HG03135 (cell line): ENCODE data around the gene NAV2.
"Not testable (repeated sequence)": the region's sequence is repeated elsewhere in the genome, so short reads cannot be mapped to it uniquely, and the experiment has no call there.

Source experiments
- ATAC-seq: cut with Tn5 transposase; IDR thresholded peaks from one replicate; pipeline ENCODE4 v1.9.1; 2021; ENCODE audit warnings: mild to moderate bottlenecking, moderate library complexity; ENCODE audit not compliant: unreplicated experiment

The NAV2 gene

DNA sequence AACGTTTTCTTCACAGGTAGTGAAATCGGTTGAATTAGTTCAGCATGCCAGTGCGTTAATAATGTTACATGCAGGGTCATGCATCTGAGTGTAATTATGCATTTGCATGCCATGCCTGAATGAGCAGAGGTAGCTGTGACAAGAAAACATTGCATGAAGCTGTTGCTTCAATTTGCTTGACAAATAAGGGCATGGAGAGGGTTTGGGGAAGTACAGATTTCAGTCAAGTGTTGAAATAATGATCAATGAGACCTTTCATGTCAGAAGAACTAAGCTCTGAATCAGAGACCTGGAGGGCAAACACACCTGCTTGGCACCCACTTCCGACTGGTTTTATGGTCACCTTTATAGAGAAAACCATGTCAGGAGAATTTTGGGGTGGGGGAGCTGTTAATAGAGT is 226.2 kb downstream of the NAV2 start:
- no peak for ATAC-seq

DNA sequence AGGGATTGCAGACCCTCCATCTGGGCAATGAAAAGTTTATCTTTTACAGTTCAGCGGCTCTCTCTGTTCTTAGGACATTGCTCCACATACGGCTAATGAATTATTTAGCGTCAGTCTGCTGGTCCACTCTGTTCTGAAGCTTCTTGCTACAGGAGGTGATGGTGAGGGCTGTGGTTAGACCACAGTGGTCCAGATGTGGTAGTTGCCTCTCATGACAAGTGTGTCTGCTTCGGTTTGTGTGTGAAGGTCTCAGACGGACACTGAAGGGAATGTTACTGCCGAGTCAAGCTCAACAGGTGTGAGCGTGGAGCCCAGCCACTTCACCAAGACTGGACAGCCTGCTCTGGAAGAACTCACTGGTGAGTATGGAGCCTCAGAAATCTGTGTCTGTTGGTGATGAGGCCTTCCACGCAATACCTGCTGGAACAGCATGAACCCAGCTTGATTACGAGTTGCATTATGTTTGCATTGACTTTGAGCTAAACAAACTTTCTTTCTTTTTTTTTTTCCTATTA is 226.8 kb downstream of the NAV2 start:
- no peak for ATAC-seq

DNA sequence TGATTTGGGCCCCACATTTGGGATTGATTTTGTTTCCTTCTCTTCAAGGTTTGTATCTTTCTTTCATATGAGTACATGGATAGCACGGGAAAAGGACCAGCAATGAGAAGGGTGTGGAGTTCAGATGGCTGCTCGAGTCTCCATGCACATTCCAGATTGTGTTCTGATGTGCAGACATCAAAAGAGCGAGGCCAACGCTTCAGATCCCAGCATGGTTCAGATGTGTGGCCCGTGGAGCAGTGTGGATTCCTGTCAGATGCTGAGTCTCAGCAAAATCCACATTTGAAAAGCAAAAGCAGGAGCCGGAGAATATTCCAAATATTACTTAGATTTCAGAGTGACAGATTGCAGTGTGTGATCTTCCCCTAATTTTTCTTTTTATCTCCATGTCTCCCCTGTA is 228.2 kb downstream of the NAV2 start:
- ATAC-seq: no peak

DNA sequence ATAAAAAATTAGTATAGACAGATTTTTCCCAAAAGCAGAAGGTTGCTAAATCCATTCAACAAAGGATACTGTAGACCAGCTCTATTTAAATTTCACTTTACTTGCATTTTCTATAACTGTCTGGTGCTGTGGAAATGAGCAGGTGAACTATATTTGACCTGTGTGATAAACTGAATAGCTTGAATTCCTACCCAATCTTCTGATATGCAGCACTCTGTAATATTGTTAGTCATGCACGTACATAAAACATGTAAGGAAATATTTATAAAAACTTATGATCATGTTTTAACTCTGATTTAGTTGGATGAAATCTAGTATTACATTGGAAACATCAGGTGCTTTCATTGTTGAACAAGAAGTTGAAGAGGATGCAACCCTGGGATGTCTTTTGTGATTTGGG is 234.0 kb downstream of the NAV2 start:
- no peak for ATAC-seq

DNA sequence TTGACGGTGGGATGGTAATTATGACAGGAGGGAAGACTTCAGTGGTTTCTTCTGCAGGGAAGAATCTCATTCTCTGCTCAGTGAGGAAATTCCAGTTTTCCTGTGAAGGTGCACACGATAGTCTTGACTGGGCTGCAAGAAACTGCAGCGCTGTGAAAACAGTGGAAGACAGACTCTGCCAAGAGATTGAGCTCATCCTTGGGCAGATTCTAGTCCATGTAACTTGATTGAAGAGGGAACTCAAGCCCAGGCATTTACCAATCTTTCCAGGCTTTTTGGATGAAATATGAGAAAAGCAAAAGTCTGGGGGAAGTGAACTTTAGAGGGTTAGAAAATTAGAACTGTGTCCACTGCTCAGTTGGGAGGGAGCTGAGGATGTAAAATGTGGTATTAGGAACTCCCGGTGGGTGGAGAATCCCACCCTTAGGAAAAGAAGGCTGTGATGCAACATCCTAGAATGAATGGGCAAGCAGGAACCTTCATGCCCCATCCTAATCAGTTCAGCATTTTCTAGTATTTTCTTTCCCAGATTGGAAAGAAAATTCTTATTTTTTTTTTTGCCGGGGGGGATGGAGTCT is 235.0 kb downstream of the NAV2 start:
- no peak for ATAC-seq

DNA sequence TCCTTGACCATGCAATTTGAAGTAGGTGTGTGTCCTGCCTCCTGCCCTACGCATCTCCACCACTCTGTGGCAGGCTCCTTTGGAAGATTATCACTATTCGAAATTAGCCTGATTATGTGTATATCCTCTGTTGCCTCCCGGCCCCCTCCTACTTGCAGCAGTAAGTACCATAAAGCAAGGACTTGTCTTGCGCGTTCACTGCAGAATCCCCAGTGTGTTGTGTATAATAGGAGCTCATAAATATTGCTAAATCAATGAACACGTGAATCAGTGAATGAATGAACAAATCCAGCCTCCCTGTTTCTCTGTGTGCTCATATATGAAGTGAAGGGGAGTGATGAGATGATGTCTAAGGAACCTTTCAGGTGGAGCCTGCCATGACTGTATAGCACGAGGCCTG is 237.0 kb downstream of the NAV2 start:
- ATAC-seq: no peak

DNA sequence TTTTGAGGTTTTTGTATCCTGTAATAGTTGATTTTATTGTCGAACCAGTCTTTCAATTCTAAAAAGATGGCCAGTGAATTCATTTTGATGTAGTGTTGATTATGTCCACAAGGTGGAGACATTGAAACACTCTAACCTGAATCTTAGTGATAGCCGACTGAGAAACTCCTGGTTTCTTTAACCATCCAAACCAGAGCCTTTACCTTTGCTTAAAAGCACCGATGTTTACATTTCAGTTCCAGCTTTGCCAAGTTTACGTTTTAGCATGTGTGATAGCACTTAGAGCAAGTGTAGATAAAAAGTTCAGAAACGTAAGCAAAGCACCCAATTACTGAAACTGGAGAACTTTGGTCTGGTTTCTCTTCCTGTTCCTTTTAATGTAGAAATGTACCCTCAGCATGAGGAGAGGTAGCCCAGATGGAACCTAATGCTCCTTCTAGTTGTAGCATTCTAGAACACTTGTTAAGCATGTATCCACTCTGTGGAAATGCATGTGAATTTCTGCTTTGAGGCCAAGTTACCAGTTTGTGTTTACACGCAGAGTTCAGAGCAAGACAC is 239.0 kb downstream of the NAV2 start:
- ATAC-seq: peak; percentile 87

DNA sequence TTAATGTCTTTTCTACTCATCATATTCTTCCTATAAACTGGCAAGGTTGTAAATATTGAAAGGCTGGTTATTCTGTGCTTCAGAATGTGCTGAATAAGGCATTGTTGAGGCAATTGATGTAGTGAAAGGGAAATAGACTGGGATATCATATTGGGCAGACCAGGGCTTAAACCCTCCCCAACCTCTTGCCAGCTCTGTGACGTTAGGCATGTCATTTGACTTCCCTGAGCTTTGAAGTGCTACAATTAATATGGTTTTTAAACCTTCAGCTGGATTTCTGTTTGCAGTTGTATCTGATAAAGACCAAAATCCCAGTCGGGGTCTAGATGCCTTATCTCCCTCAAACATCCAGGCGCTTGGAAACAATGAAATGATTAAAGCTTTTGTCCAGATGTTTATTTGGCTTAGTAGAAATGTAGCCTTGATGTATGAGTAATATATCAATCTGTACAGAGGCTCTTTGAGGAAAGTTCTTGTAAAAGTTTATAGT is 239.5 kb downstream of the NAV2 start:
- ATAC-seq: no peak

DNA sequence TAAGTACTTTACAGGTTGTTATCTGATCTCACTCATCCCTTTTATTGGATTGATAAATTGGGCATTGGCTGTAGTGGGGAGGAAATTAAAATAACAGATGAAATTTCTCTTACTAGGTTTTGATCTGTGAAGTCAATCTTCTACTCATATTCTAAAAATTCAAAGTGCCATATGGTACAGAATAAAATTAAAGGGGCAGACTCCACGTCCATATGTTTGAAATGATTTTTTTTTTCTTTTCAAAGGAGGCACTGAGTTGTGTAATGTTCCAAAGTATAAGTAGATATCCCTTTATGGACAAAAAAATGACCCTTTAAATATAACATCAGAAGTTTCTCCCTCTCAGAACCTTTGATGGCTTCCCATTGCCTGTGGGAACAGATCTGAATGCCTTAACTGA is 240.3 kb downstream of the NAV2 start:
- no peak for ATAC-seq

DNA sequence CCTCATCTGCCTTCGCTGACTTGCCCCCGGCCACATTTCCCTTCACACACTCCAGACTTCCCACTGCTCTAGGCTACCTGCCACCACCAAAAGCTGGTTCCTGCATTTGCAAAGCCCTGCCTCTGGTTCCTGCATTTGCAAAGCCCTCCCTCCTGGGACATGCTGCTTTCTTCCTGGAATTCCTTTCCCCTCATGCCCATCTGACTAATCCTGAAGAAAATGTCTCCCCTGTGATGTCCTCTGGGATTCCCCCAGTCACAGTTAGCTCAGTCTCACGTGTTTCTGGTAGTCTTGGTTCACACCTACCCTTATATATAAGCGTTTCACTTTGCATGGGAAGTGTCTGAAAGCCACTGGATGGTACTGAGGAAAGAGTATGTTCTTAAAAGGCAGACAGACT is 240.7 kb downstream of the NAV2 start:
- ATAC-seq: no peak

DNA sequence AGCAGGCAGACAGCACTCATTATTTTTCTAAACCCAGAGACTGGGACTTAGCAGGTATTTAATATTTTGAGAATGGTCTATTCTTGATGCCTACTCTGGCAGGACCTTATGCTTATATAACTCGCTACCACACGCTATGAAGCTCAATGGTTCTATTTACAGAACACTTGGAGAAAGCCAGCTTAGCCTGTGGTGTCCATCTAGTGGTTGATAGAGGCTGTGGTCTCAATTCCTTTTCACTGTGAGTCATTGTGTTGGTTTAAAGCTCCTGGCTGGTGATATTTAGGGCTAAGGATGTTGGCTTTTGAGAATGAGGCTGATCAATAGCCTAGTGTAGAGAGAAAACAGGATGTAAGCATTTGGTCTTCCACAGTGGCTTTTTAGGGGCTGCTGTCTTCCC is 241.3 kb downstream of the NAV2 start:
- no peak for ATAC-seq

DNA sequence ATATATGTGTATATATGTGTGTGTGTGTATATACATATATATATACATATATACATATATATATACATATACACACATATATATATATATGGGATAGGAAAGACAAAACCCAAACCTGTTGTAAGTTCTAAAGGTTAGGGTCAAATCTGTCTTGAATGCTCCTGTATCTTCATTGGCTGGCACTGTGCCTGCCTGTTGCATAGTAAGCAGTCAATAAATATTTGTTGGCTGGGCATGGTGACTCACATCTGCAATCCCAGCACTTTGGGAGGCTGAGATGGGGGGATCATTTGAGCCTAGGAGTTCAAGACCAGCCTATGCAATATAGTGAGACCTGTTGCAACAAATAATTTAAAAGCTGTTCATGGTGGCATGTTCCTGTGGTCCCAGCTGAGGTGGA is 242.3 kb downstream of the NAV2 start:
- no peak for ATAC-seq

DNA sequence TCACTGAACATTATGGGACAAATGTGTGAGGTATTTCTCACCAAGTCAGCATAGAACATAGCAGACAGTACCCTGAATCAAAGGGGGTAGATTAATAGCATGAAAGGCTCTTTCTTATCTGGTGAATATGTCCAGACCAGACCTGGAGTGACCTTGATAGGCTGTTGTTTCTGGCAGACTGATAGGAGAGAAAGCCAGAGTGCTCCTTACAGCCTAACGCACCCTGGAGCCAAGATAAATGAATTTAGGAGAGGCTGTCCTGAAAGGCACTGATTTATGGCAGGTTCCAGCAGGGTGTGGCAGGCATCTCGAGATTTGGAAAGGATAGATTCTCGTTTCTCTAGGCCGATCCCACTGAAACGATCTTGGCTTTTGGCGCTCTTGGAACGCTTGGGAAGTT is 243.0 kb downstream of the NAV2 start:
- ATAC-seq: no peak

DNA sequence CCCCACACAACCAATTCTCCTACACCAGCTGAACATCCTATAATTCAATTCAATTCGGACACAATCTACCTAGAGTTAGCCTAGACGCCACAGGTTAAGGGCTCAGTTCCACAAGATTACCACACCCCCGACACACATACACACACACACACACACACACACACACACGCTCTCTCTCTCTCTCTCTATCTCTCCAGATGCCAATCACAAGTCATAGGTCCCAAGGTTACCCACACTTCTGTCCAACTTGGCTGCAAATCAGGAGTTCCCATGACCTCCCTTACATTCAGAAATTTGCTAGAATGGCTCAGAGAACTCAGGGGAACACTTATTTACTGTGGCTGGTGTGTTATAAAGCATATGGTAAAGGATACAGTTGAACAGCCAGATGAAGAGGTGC is 243.6 kb downstream of the NAV2 start:
- no peak for ATAC-seq

DNA sequence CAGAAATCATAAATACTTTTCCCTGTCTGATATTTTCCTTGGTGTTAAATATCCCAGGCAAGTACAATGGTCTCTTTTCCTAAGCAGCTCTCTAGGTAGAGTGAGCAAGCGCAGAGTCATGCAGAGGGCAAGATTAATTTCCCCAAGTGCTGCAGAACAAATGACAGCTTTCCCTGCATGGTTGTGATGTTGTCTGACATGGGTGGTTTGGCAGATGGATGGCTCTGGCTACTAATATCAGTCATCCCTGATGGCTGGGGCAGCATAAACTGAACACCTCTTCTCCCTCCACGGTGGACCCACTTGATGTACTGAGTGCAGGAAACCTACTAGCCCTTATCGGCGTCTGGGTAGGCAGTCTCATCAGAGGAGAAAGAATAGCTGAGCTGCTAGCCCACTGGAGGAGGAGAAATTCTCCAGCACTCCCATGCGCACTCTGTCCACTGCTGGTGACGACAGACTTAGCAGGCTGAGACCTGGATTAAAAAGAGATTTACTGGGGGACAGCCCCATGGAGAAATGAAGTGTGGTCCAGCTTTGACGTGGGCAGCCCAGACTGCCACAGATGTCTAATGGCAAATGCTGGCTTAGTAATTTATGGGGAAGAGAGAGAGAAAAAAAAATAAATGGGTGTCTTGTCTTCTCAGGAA is 244.8 kb downstream of the NAV2 start:
- ATAC-seq: no peak

DNA sequence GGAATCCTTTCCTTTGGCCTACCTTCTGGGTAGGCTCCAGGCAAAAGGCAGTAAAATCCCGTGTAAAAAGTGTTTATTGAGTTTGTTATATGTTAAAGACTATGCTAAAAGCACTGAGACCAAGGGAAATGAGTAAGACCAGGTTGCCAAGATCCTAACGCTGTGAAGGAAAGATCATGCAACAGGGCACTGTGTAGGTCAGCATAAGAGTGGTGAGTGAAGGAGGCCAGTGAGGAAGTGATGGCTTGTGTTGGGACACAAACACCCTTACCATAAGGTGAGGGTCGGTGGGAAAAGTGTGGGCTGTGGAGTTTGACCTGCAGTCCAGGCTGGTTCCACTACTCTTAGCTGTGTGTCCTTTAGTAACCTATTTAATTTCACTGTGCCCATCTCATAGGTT is 245.6 kb downstream of the NAV2 start:
- no peak for ATAC-seq

DNA sequence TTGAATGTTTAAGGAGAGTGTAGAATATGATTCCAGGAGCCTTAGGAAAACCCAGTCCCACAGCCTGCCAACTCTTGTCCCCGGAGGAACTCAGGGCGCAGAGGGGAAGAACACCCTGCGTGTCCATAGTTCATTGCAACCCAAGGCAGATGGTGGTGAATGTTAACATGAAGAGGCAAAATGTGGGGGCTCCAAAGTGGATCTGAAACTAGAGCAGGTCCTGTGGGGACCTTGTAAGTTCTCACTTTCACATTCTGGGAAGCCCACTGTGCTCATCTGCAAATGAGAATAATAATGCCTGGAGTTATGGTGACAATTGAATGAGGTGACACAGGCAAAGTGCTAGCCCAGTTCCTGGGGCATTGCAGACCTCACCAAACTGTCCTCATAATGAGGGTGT is 246.6 kb downstream of the NAV2 start:
- no peak for ATAC-seq

DNA sequence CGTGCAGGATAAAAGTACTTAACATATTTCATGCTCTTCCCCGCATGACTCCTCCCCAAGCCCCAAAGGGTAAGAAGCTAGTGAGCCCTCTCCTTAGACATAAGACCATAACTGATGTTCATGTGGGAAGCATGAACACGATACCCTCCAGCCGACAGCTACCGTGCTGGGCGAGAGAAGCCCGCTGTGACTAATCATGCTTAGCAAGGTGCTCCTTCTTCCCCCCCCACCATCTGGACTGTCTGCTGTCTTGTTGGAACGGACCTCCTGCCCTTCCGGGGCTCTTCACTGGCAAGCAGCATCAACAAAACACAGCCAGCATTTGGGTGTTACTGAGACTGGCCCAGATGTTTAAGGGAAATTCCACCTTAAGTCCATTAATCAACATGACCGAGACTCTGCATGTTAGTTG is 247.0 kb downstream of the NAV2 start:
- ATAC-seq: no peak

DNA sequence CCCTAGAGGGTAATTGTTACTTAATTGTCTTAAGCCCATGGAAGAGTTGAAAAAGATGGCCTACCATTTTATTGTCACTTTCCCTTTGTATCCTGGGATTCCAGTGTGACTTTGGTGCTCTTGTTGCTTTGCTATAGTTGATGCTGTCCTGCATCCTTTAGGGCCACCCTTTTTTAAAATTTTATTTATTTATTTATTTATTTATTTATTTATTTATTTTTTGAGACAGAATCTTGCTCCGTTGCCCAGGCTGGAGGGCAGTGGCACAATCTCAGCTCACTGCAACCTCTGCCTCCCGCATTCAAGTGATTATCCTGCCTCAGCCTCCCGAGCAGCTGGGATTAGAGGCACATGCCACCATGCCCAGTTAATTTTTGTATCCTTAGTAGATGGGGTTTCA is 247.8 kb downstream of the NAV2 start:
- ATAC-seq: not testable (repeated sequence)

DNA sequence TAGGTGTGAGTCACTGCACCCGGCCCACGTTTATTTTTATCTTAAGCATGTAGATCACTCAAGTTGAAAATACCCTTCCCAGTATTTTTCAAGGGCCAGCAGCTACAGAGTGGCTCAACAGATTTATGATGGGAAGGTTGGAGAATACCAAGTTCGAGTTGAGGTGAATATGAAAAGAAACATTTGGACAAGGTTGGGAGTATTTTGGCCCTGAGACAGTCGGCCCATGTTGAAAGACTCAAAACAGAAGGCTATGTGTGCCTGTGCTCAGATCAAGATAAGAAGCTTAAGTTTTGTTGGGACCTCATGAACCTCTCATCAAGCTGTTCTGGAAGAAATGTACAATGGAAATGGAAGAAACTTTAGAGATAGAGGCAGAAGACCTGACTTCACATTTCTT is 248.6 kb downstream of the NAV2 start:
- ATAC-seq: no peak

DNA sequence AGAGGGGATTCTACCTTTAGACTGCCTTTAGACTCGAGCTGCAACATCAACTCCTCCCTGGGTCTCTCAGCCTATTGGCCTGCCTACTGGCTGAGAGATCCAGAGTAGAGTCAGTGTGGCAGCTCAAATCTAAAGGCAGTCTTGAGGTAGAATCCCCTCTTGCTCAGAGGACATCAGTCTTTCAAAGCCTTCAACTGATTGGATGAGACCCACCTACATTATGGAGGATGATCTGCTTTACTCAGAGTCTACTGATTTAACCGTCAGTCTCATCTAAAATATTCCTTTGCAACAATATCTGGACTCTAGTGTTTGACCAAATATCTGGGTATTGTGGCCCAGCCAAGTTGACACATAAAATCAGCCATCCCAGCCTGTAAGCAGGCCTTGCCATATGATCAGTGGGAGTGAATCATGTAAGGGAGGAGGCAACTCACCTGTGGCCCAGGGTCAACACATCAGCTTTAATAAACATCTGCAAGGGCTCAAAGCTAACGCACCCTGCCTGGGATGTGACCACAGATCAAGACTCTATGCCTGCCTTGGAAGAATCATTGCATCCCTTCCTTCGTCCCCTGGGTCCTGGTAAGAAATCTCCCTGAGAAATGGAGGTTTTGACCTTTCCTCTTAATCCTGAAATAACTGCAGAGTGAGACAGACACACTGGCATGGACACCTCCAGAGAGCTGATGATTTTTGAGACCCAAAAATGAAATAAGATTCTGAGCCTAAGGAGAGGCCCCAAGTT is 249.6 kb downstream of the NAV2 start:
- ATAC-seq: no peak

DNA sequence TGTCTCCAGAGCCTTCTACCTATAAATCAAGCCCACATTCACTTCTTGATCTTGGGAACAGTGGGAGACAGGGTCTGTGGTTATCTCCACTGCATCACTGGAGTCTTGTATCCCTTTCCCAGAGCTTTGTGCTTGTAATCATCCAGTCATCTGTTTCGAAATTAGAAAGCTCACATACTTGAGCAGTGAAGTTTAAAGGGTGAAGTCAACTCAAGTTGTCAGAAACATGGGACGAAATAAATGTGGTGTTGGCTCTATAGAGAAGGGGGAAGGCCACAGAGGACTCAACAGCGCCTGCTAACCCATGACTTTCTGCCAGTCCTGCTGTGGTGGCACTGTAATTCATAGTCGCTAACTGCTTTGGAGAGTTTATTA is 250.2 kb downstream of the NAV2 start:
- no peak for ATAC-seq
